GM21447 (cell line): Measurements from ENCODE around the gene AP5M1.
"Not testable (repeated sequence)": the region's sequence is repeated elsewhere in the genome, so short reads cannot be mapped to it uniquely, and the experiment has no call there.

Experiments used
- ATAC-seq: cut with Tn5 transposase; IDR thresholded peaks from one replicate; pipeline ENCODE4 v1.9.1; 2021; ENCODE audit not compliant: unreplicated experiment

Gene AP5M1

DNA sequence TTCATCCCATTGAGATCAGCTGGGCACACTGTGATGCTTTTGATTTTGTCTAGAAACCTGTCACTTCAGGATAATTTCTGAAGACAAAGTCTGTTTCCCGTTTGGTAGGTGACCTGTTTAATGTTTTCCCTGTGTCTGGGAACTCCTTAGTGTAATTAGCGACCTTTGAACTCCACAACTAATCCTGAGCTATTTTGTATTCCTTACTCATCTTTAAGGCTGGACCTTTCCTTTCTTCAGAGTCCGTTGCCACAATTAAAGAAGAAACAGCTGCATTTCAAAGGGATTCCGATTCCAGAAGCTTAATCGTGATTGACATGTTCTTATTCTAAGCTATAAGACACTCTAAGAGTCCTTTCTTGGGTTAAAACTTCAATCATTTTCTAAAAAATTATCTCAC lies 22.0 kb downstream of the AP5M1 start:
- no peak for ATAC-seq

DNA sequence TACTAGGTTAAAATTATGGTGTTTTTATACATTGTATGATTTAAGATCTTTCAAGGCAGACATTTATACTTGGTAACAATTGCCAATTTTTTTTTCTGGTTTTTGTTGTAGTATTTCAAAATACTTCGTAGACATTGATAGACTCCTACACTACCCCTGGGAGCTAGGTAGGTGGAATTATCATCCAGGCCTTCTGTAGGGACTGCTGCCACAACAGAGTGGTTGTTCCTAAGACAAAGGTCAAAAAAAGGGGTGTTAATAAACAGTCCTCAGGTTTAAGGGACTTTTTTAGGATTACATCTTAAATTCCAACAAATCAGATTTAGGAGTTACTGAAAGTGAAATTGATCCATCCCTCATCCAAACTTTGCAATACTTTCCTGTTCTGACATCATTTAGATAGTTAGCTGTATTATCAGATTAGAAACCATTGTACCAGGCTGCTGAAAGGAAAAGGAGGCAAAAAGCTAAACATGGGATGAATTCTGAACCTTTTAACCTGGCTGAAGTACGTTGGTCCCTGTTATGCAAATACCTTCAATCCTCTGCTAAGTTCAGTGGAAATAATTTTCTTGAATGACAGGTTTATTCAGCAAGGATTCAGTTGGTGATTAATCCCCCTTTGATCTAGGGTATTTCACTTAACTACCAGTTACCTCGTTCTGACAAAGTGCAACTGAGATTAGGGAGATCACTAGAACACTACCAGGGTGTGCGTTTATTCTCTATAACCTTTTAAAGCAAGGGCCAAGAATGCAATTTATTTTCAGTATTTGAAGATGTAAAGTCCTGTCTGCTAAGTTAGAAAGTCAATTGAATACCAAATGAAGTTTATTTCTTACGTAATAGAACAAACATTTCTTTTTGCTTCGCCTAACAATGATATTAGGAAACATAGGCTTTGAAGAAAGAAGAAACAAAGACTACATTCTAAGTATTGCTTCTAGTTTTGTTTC lies 23.2 kb downstream of the AP5M1 start:
- ATAC-seq = no peak

DNA sequence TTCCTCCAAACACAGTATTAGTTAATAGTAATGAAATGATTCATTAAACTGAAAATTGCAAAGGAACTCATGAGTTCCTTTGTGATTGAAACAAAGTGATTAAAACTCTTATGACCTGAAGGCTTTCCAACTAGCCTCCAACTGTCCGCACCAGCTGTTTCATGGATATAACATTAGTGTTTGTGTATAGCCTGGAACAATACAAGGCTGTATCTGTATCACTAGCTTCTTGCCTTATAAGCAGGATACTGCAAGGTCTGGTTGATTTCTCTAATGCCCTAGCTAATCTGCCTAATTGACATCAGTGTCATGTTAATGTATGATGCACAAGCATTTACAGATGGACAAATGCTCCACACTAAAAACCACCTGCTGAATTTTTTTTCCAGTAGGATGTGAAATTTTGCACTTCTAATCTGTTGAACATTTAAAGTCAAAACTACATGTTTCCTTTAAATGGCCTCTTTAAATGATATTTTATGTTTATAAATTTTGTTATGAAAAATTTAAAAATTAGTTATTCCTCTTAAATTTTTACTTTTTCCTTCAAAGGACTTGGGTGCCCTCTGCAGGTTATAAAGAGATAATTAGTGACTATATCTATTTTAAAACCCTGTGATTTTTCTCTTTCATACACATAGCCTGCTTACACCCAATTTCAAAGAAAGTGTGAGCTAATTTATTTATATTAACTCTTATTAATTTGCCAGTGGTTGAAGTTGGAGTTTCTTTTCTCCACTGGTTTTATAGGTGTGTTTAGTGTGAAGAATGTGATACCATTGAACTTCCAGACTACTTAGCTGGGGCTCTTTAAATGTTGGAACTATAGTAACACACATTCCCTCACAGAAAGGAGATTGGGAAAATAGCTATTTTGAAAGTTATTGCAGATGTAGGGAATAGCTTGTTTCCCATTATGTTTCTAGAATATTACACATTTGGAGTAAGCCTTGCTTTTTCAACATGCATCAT lies 25.4 kb downstream of the AP5M1 start:
- ATAC-seq = no peak

DNA sequence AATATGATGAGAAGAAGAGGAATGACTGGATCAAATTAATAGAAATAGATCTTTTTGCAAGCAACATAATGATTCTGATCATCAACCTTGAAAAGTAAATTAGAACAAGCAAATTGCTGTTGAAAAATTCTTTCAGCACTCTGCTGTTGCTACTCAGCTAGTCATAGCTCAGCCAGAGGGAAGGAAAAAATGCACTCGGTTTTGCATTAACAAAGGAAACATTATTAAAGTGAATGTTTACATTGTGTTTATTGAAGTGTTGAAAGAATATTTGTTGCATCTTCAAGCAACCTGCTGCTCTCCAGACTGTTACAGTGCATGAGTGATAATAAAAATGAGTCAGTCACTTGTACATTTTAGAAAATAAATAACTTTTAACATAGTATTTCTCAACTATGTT lies 26.5 kb downstream of the AP5M1 start:
- no peak for ATAC-seq

DNA sequence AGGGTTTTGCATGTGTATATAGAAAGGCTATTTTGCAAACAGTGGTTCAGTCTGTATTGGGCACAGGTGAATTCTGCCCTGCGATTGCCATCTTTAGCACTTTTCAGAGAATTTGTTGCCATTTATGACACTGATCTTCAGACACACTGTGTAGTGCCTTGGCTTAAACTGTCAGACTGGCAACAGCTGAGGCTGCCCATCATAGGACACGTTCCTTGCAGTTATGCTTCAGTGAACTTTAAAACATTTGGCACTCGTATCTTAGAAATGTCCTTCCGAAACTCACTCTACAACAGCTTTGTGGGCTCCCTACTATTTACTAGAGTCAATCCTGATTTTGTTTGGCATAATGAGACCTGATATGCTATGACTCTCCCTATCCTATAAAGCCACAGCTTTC lies 29.1 kb downstream of the AP5M1 start:
- ATAC-seq = no peak

DNA sequence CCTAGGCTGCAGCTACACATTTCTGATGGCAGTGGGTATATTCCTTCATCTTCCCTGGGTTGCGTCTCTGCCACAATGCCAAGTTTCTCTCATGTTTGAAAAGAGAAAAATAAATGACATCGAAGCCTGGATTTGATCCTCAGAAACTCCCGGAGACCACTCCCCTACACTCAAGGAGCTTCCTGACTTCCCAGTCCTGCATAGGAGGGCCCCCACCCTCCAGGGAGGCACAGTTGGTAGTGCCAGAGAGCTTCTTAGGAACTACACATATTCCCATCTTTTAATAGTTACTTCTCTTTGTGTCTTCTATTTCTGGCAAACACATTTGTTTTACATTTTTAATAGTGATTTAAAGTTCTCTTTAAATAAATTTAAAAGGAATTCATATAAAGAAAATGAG lies 30.7 kb downstream of the AP5M1 start:
- no peak for ATAC-seq

DNA sequence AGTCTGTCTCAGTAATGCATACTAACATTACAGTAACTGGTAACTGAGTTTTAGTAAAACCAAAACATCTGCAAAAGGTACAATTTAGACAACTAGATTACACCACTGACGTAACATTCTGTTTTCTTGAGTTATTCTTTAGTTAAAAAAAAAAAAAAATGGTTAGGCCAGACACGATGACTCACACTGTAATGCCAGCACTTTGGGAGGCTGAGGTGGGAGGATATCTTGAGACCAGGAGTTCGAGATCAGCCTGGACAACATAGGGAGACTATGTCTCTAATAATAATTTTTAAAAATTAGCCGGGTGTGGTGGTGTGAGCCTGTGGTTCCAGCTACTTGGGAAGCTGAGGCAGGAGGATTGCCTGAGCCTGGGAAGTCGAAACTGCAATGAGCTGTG lies 34.1 kb downstream of the AP5M1 start:
- ATAC-seq = no peak

DNA sequence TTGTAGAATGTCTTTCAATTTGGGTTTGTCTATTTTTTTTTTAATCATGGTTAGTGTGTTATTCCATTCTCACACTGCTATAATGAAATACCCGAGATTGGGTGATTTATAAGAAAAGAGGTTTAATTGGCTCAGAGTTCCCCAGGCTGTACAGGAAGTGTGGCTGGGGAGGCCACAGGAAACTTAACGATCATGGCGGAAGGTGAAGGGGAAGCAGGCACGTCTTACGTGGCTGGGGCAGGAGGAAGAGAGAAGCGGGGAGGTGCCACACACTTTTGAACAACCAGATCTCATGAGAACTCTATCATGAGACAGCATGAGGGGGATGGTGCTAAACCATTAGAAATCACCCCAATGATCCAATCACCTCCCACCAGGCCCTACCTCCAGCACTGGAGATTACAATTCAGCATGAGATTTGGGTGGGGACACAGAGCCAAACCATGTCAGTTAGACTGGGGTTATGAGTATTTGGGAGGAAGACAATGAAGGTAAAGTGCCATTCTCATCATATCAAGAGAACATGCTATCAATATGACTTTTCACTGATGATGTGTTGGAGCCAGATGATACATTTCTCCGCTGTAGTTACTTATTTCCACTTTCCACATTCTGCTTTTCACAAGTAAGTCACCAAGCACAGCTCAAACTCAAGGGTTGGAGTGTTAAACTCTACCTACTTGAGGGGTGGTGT lies 45.8 kb downstream of the AP5M1 start:
- ATAC-seq = no peak

DNA sequence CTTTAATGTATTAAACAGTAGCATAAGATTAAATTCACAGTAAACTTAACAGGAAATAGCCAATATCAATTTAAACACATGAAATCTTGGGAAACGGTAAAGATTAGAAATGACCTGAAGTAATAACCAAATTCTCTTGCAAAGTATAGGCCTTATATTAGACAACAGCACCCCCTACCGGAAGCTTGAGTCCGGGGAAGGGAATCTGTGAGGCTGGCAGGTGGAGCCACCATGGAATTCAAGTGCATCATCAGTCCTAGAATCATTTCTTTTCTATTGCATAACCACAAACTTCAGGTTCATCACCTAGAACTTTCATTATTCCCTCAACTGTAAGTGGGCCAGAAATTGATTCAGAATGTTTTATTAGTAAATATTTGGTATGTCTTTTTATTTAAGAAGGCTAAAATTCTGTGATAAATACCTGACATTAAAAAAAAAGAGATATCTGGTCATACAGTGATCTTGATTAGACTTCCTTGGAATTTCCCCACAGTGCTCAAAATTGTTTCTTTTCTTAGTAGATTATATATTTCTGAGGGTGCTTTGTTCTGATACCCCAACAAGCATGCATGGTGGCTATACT lies 48.6 kb downstream of the AP5M1 start:
- ATAC-seq = no peak

DNA sequence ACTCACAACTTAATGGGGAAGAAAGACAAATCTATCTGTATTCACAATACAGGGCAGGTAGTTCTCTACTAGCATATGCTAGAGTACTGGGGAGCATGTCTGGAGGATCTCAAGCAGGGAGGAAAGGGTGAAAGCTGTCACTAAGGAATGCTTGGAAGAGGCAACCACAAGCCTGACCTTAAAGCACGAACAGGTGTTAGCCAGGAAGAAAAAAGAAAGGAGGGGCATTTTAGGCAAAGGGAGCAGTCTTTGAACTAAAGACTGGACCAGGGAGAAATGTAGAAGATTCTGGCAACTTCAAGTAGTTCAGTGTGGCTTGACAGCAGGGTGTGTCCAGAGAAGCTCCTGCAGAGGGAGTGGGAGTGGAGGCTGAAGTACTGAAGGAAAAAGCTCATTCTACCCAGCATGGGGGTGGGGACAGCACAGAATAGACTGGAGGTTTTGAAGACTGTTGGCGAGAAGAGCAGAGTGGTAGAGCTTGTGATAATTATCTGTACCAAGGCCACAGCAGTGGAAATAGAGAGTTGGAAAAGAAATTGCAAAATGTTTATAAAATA lies 50.9 kb downstream of the AP5M1 start:
- no peak for ATAC-seq

DNA sequence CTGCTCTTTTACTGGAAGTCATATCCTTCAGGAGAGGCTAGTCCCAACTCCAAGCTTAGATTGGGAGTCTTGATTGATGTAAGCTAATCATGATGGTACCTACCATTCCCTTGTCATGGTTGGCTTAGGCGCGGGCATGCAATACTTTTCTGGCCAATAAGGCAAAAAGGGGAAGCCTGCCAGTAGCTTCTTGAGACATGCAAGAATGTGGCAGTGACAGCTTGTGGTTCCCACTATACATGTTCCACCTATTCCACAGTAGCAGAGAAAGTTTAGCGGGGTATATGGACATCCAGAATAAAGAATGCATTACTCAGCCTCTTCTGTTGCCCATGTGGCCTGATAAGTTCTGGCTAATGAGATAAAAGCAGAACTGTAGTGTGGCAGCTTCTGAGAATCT lies 55.0 kb downstream of the AP5M1 start:
- no peak for ATAC-seq

DNA sequence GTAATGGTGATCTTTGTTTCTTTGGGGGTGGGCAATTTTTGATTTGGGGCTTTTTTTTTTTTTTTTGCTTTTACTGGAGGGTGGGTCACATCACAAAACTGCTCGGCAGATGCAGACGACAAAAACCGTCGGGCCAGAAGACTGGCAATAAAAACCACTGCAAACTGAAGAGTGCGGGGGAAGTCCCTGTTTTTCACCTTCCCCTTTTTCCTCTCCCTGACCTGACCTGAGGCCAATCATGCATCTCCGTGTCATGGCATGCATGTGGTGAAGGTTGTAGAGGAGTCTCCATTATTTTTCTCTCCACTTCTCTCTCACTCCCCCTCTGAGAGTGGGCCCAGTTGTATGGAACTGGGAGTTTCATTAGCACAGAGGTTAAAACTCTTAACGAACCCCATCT lies 57.5 kb downstream of the AP5M1 start:
- ATAC-seq = peak; percentile 72

DNA sequence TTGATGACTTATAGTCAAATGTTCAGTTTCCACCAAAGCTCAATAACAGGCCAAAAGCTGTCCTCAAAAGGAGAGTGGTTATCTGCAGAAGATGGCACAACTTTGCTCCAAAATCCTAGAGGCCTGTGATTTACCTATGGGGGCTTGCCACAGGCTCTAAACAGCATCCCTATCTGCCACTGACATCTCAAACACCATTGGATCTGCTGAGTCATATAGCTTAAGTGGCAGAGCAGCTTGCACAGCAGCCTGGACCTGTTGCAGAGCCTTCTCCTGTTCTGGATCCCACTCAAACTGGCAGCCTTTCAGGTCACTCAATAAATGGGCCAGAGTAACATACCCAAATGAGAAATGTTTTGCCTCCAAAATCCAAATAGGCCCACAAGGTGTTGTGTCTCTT lies 61.1 kb downstream of the AP5M1 start:
- no peak for ATAC-seq

DNA sequence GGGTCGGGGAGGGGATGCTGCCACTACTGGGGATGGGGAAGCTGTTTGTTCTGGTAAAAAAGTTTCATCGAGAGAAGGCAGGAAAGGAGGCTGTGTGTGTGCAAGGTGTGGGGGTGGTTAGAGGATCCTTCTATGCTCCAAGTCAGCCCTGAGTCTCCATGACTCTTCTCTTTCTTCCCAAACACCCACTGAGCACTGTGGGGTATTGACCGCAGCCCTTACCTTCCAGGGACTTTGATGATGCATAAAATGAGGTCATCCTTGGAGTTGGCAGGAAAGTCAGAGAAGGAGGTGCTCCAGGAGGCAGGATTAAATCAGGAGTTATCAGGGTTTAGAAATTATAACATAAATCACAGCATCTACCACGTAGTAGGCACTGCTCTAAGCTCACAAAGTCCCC lies 63.7 kb downstream of the AP5M1 start:
- ATAC-seq = not testable (repeated sequence)

DNA sequence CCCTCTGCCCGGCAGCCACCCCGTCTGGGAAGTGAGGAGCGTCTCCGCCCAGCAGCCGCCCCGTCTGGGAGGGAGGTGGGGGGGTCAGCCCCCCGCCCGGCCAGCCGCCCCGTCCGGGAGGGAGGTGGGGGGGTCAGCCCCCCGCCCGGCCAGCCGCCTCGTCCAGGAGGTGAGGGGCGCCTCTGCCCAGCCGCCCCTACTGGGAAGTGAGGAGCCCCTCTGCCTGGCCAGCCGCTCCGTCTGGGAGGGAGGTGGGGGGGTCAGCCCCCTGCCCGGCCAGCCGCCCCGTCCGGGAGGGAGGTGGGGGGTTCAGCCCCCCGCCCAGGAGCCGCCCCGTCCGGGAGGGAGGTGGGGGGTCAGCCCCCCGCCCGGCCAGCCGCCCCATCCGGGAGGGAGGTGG lies 65.0 kb downstream of the AP5M1 start:
- ATAC-seq = not testable (repeated sequence)

DNA sequence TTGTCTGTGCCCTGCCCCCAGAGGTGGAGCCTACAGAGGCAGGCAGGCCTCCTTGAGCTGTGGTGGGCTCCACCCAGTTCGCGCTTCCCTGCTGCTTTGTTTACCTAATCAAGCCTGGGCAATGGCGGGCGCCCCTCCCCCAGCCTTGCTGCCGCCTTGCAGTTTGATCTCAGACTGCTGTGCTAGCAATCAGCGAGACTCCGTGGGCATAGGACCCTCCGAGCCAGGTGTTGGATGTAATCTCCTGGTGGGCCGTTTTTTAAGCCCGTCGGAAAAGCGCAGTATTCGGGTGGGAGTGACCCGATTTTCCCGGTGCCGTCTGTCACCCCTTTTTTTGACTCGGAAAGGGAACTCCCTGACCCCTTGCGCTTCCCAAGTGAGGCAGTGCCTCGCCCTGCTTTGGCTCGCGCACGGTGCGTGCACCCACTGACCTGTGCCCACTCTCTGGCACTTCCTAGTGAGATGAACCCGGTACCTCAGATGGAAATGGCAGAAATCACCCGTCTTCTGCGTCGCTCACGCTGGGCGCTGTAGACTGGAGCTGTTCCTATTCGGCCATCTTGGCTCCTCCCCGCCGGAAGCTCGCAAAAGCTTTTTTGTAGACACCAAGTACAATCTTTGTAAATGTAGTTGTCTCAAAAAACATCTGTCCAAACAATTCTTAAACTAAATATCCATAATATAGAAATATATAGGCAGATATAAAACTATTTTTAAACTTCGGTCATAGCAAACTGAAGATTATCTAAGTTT lies 75.0 kb downstream of the AP5M1 start:
- ATAC-seq = not testable (repeated sequence)

DNA sequence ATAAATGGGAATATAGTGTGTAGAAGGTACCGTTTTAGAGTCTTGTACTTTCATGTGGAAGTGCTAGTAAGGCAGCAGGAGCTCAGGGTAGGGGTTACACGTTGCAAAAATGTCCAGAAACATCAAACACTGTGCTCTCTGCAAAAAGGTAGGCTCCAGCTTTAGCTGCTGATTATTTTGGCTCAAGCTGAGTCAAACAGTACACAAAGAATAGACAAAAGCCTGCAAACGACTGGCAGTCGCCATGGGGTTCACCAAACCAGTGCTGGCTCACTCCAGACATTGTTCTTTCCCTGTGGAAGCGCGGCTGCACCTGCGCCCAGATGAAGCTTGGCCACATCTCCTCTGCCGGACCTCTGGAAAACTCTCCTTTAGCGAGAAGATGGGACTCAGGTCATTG lies 76.3 kb downstream of the AP5M1 start:
- no peak for ATAC-seq

DNA sequence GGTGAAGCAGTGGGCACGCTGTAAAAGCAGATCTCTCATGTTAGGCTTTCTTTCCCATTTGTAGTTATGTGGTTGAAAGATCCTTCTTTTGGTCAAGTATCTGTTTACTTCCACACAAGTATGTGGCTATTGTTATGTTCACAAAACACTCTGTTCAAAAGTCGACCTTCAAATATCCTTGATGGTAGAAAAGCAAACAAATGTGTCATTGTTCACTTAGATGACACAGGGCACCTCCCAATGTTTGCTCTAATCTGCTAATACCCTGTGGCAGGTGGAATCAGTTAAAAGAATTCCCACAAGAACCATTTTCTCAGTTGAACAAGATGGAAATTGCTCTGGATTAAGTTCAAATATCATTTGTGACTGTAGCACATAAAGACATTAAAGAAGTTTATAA lies 78.0 kb downstream of the AP5M1 start:
- no peak for ATAC-seq
